ENCODE data around the gene UBL5.
A peak's percentile ranks its signal among the peaks of the same experiment; 100 is the strongest.
"Not testable (repeated sequence)": the region's sequence is repeated elsewhere in the genome, so short reads cannot be mapped to it uniquely, and the experiment has no call there.

Gene UBL5

DNA sequence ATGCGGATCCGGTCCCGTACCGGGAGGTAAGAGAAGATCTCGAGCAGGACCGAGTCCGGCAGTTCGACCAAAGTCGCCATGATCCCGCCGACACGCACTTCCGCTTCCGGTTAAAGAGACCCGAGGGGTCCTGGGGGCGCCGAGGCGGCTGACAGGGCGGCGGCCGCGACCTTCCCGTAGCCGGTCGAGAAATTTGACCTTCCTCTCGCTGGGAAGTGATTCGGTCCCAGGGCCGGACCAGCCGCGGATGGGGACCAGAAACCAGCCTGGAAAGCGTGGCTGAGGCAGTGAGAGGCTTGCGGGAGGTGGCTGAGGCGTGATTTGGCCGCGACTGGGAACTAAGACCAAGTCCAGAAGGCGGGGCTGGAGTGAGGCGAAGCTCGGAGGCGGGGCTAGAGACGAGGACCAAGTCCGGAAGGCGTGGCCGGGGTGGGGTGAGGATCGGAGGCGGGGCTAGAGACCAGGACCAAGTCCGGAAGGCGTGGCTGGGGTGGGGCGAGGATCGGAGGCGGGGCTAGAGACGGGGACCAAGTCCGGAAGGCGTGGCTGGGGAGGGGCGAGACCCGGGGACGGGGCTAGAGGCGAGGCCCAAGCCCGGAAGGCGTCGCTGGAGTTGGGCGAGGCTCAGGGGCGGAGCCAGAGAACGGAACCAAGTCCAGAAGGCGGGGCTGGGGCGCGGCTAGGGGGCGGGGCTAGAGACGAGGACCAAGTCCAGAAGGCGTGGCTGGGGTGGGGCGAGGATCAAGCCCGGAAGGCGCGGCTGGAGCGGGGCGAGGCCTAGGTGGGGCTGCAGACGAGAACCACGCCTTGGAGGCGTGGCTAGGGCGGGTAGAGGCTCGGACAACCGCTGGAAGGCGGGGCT, 8.8 kb upstream of the UBL5 start, which contains the start of gene FBXL12:
Gene FBXL12 (minus strand): TSS at position 346 of the 862 bp plus-strand sequence. CDS start 266 bp downstream, at position 80.
- H3K18ac ChIP-seq (ENCODE audit: low read length): peak within 1 kb of the TSS; percentile 83
- H3K23ac ChIP-seq (ENCODE audit: low read length): peak within 1 kb of the TSS; percentile 94
- peak within 1 kb of the TSS; percentile 94 for H3K27ac ChIP-seq (ENCODE audit: low read depth, low read length)

DNA sequence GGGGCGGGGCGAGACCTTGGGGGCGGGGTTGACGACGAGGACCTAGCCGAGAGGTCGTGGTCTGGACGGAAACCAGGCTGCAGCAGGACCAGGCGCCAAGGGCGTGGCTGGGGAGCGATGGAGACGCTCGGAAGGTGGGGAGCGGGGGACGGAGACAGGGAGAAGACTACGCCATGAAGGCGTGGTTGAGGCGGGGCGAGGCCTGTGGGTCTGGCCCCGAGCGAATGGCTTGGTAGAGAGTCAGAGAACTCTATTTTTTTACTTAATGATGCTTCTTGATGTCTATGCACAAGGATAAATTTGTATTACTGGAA, 8.2 kb upstream of the UBL5 start:
- DNase-seq: no peak
- Histone ChIP-seq H3K4me2 (ENCODE audit: low read length) (no peak overlapping the region), H4K8ac (ENCODE audit: low read depth, low read length) (no peak overlapping the region), H3K36me3 (ENCODE audit: control insufficient read depth, insufficient read depth, low read length) (no peaks in the 10 kb centered on the region), H3K4me1 (ENCODE audit: control insufficient read depth, low read depth, low read length) (no peaks in the 10 kb centered on the region), H3K79me1 (ENCODE audit: low read length) (peaks cover 8% of the 10 kb centered on the region), H3K27ac (ENCODE audit: low read depth, low read length) (no peak overlapping the region), H2BK5ac (ENCODE audit: low read length) (no peak overlapping the region), H2BK120ac (ENCODE audit: low read depth, low read length) (no peak overlapping the region), H3K27me3 (ENCODE audit: insufficient read depth, low read length, poor library complexity) (no peaks in the 10 kb centered on the region), H3K4me3 (ENCODE audit: low read length) (no peak overlapping the region), H3K9ac (ENCODE audit: low read length) (no peak overlapping the region), H3K4ac (ENCODE audit: low read depth, low read length) (no peak overlapping the region), H4K5ac (ENCODE audit: low read length) (no peak overlapping the region), H2AK5ac (ENCODE audit: low read length) (no peak overlapping the region), H2BK15ac (replicated peaks; ENCODE audit: low read depth) (no peak overlapping the region), H3K23ac (ENCODE audit: low read length) (no peak overlapping the region), H3K79me2 (ENCODE audit: control insufficient read depth, insufficient read depth, low read length) (peaks cover 19% of the 10 kb centered on the region), H3K56ac (ENCODE audit: low read length) (no peak overlapping the region), H3K18ac (ENCODE audit: low read length) (no peak overlapping the region)
- WGBS (ENCODE audit: extremely low coverage, insufficient coverage, low lambda C conversion rate): no CpG with 5 or more reads among the region's 21 CpGs

More for the DNA sequence above, 8.8 kb upstream of the UBL5 start, which contains the start of gene FBXL12:
- no CpG with 5 or more reads among the region's 82 CpGs for WGBS (ENCODE audit: extremely low coverage, insufficient coverage, low lambda C conversion rate)
- peak; percentile 99 for DNase-seq
- H2BK120ac ChIP-seq (ENCODE audit: low read depth, low read length): no peak within 1 kb of the TSS
- H4K5ac ChIP-seq (ENCODE audit: low read length): no peak within 1 kb of the TSS
- H3K79me1 ChIP-seq (ENCODE audit: low read length): peaks cover 8% of the 10 kb centered on the region
- peak within 1 kb of the TSS; percentile 97 for H2BK5ac ChIP-seq (ENCODE audit: low read length)
- H3K4ac ChIP-seq (ENCODE audit: low read depth, low read length): peak within 1 kb of the TSS; percentile 17
- H3K4me3 ChIP-seq (ENCODE audit: low read length): peak within 1 kb of the TSS; percentile 96
- no peak within 1 kb of the TSS for H2BK15ac ChIP-seq (replicated peaks; ENCODE audit: low read depth)
- H3K36me3 ChIP-seq (ENCODE audit: control insufficient read depth, insufficient read depth, low read length): no peaks in the 10 kb centered on the region
- H3K79me2 ChIP-seq (ENCODE audit: control insufficient read depth, insufficient read depth, low read length): peaks cover 19% of the 10 kb centered on the region
- H2AK5ac ChIP-seq (ENCODE audit: low read length): no peak within 1 kb of the TSS
- H3K4me2 ChIP-seq (ENCODE audit: low read length): peak within 1 kb of the TSS; percentile 96
- no peaks in the 10 kb centered on the region for H3K4me1 ChIP-seq (ENCODE audit: control insufficient read depth, low read depth, low read length)
- H3K56ac ChIP-seq (ENCODE audit: low read length): peak within 1 kb of the TSS; percentile 100
- H3K9ac ChIP-seq (ENCODE audit: low read length): peak within 1 kb of the TSS; percentile 98
- no peak within 1 kb of the TSS for H4K8ac ChIP-seq (ENCODE audit: low read depth, low read length)
- no peaks in the 10 kb centered on the region for H3K27me3 ChIP-seq (ENCODE audit: insufficient read depth, low read length, poor library complexity)

DNA sequence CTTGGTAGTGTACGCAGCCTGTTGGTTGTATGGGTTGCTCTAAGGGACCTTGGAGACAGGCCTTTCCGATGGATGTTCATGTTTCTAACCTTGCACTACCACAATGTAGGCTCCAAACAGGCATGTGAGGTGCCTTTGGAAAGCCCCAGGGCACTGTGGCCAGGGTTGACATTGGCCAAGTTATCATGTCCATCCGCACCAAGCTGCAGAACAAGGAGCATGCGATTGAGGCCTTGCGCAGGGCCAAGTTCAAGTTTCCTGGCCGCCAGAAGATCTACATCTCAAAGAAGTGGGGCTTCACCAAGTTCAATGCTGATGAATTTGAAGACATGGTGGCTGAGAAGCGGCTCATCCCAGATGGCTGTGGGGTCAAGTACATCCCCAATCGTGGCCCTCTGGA, 7.7 kb upstream of the UBL5 start:
- not testable (repeated sequence) for H3K4ac ChIP-seq (ENCODE audit: low read depth, low read length); DNase-seq; H4K8ac ChIP-seq (ENCODE audit: low read depth, low read length); H2BK15ac ChIP-seq (replicated peaks; ENCODE audit: low read depth); H3K9ac ChIP-seq (ENCODE audit: low read length); H3K4me3 ChIP-seq (ENCODE audit: low read length); H3K4me2 ChIP-seq (ENCODE audit: low read length); H3K23ac ChIP-seq (ENCODE audit: low read length); H4K5ac ChIP-seq (ENCODE audit: low read length); H3K27me3 ChIP-seq (ENCODE audit: insufficient read depth, low read length, poor library complexity); H2AK5ac ChIP-seq (ENCODE audit: low read length); H2BK5ac ChIP-seq (ENCODE audit: low read length); H3K27ac ChIP-seq (ENCODE audit: low read depth, low read length); H2BK120ac ChIP-seq (ENCODE audit: low read depth, low read length); H3K79me1 ChIP-seq (ENCODE audit: low read length); H3K4me1 ChIP-seq (ENCODE audit: control insufficient read depth, low read depth, low read length); H3K36me3 ChIP-seq (ENCODE audit: control insufficient read depth, insufficient read depth, low read length); H3K18ac ChIP-seq (ENCODE audit: low read length)
- peak overlapping the region; percentile 44 for H3K56ac ChIP-seq (ENCODE audit: low read length)
- peaks cover 19% of the 10 kb centered on the region for H3K79me2 ChIP-seq (ENCODE audit: control insufficient read depth, insufficient read depth, low read length)
- no CpG with 5 or more reads among the region's 8 CpGs for WGBS (ENCODE audit: extremely low coverage, insufficient coverage, low lambda C conversion rate)

DNA sequence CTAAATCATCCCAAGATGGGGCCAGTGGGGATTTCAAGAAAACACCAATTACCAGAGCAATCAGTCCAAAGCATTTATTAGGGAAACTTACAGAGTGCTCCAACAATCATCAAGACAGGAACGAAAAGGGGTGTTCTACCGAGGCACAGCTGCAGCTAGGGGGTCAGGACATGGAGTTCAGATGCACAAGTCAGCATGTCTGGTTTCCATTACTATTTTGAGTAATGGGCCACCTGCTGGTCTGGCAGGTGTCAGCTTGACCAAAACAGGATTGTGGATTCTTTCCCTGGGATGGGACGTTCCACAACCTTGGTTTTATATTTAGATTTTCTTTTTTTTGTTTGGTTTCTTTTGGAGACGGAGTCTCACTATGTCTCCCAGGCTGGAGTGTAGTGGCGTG, 3.9 kb upstream of the UBL5 start:
- Histone ChIP-seq H3K79me2 (ENCODE audit: control insufficient read depth, insufficient read depth, low read length) (peaks cover 18% of the 10 kb centered on the region), H2BK15ac (replicated peaks; ENCODE audit: low read depth) (no peak overlapping the region), H3K4me1 (ENCODE audit: control insufficient read depth, low read depth, low read length) (peaks cover 4% of the 10 kb centered on the region), H3K9ac (ENCODE audit: low read length) (no peak overlapping the region), H4K5ac (ENCODE audit: low read length) (no peak overlapping the region), H2BK120ac (ENCODE audit: low read depth, low read length) (no peak overlapping the region), H3K27ac (ENCODE audit: low read depth, low read length) (no peak overlapping the region), H2AK5ac (ENCODE audit: low read length) (no peak overlapping the region), H3K27me3 (ENCODE audit: insufficient read depth, low read length, poor library complexity) (no peaks in the 10 kb centered on the region), H3K79me1 (ENCODE audit: low read length) (peaks cover 11% of the 10 kb centered on the region), H3K4ac (ENCODE audit: low read depth, low read length) (no peak overlapping the region), H3K36me3 (ENCODE audit: control insufficient read depth, insufficient read depth, low read length) (no peaks in the 10 kb centered on the region), H3K23ac (ENCODE audit: low read length) (no peak overlapping the region), H3K4me3 (ENCODE audit: low read length) (no peak overlapping the region), H4K8ac (ENCODE audit: low read depth, low read length) (no peak overlapping the region), H3K4me2 (ENCODE audit: low read length) (no peak overlapping the region), H3K18ac (ENCODE audit: low read length) (no peak overlapping the region), H2BK5ac (ENCODE audit: low read length) (no peak overlapping the region), H3K56ac (ENCODE audit: low read length) (no peak overlapping the region)
- no peak for DNase-seq
- WGBS (ENCODE audit: extremely low coverage, insufficient coverage, low lambda C conversion rate): no CpG with 5 or more reads among the region's 5 CpGs

DNA sequence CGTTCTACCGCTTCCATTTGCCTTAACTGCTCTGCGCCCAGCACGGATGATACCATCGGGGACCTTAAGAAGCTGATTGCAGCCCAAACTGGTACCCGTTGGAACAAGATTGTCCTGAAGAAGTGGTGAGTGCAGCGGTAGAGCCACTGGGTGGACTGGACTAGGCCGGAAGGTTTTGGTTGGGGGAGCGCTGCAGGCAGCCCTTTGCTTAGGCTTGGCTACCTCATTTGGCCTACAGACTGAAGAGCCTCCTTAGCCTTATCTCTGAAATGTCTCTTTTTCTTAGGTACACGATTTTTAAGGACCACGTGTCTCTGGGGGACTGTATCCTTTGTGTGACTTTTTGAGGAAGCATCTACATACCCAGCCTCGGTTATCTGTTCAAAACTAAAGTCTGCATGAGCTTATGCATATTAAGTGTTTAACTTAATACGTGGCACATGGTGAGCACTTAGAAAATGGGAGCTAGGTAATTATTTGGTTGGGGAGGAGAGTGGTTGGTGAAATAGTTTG, 889 bp downstream of the UBL5 start:
- H2BK15ac ChIP-seq (replicated peaks; ENCODE audit: low read depth): no peak overlapping the region
- no peak overlapping the region for H2BK120ac ChIP-seq (ENCODE audit: low read depth, low read length)
- peak overlapping the region; percentile 90 for H3K4me3 ChIP-seq (ENCODE audit: low read length)
- H3K36me3 ChIP-seq (ENCODE audit: control insufficient read depth, insufficient read depth, low read length): peaks cover 3% of the 10 kb centered on the region
- H4K8ac ChIP-seq (ENCODE audit: low read depth, low read length): no peak overlapping the region
- H4K5ac ChIP-seq (ENCODE audit: low read length): no peak overlapping the region
- no peak for DNase-seq
- H3K56ac ChIP-seq (ENCODE audit: low read length): peak overlapping the region; percentile 93
- H3K4me2 ChIP-seq (ENCODE audit: low read length): peak overlapping the region; percentile 90
- no peak overlapping the region for H2BK5ac ChIP-seq (ENCODE audit: low read length)
- H3K4me1 ChIP-seq (ENCODE audit: control insufficient read depth, low read depth, low read length): peaks cover 4% of the 10 kb centered on the region
- H3K27me3 ChIP-seq (ENCODE audit: insufficient read depth, low read length, poor library complexity): no peaks in the 10 kb centered on the region
- 100% methylated on average over 1 of the region's 13 CpGs for WGBS (ENCODE audit: extremely low coverage, insufficient coverage, low lambda C conversion rate)
- H3K9ac ChIP-seq (ENCODE audit: low read length): peak overlapping the region; percentile 79
- no peak overlapping the region for H3K18ac ChIP-seq (ENCODE audit: low read length)
- H3K79me1 ChIP-seq (ENCODE audit: low read length): peaks cover 16% of the 10 kb centered on the region
- peaks cover 25% of the 10 kb centered on the region for H3K79me2 ChIP-seq (ENCODE audit: control insufficient read depth, insufficient read depth, low read length)
- H3K23ac ChIP-seq (ENCODE audit: low read length): no peak overlapping the region
- H2AK5ac ChIP-seq (ENCODE audit: low read length): peak overlapping the region; percentile 85
- H3K27ac ChIP-seq (ENCODE audit: low read depth, low read length): no peak overlapping the region
- no peak overlapping the region for H3K4ac ChIP-seq (ENCODE audit: low read depth, low read length)

All from mesendoderm (in vitro differentiated cells).